MCF 10A (cell line): Measurements from ENCODE around the gene TCN1. TPM values are rescaled to one million over a fixed set of nuclear protein-coding genes. Genes with fewer than 3 reads are reported as not detected.

Experiments
- BruUV-seq: library from RNA; stranded (reverse); fragments of 400-500 nt; replicated peaks from 2 replicates; lab custom pipeline; 2021; lab: Mats Ljungman, UMichigan
- CTCF ChIA-PET: fragments of 300-600 bp; sonication (Branson Sonifier 250); formaldehyde crosslinking; extraction: SDS; loops from one replicate; lab custom pipeline; 2021; ENCODE audit warnings: antibody characterized with exemption, inconsistent platforms; lab: Yijun Ruan, JAX
- POLR2A ChIA-PET: fragments of 300-600, 350-650 bp; sonication (Branson Sonifier 250); formaldehyde crosslinking; extraction: SDS; loops from one replicate; lab custom pipeline; 2020; ENCODE audit warnings: antibody characterized with exemption, inconsistent platforms; lab: Yijun Ruan, JAX
- DNase-seq: peaks from one replicate; pipeline ENCODE4 v3.0.0-alpha.2; 2018; ENCODE audit not compliant: unreplicated experiment
- H3K27ac Mint-ChIP-seq: one replicate; pipeline ENCODE4 v1.8.0; 2022; ENCODE audit warnings: mild to moderate bottlenecking, low read depth, mixed read lengths; ENCODE audit not compliant: unreplicated experiment
- H3K27me3 Mint-ChIP-seq: one replicate; pipeline ENCODE4 v1.8.0; 2022; ENCODE audit warnings: mixed read lengths; ENCODE audit not compliant: insufficient read depth, unreplicated experiment
- H3K36me3 Mint-ChIP-seq: one replicate; pipeline ENCODE4 v1.8.0; 2022; ENCODE audit warnings: mild to moderate bottlenecking, moderate library complexity, mixed read lengths; ENCODE audit not compliant: insufficient read depth, unreplicated experiment
- H3K4me1 Mint-ChIP-seq: one replicate; pipeline ENCODE4 v1.8.0; 2022; ENCODE audit warnings: mixed read lengths; ENCODE audit not compliant: insufficient read depth, unreplicated experiment
- H3K4me3 Mint-ChIP-seq: one replicate; pipeline ENCODE4 v1.8.0; 2022; ENCODE audit warnings: mild to moderate bottlenecking, moderate library complexity, mixed read lengths; ENCODE audit not compliant: unreplicated experiment
- H3K9me3 Mint-ChIP-seq: one replicate; pipeline ENCODE4 v1.8.0; 2022; ENCODE audit warnings: mixed read lengths; ENCODE audit not compliant: unreplicated experiment
- intact Hi-C: fragments of 100-400 bp; cut with micrococcal nuclease; formaldehyde crosslinking; loops from 2 replicates; pipeline ENCODE4 v1.14.1; 2022
- total RNA-seq: library from RNA; stranded (reverse); gene quantifications from 2 replicates; pipeline ENCODE4 v1.2.3, GENCODE V29; 2022
- TF ChIP-seq, protein P1 (sequence below): fragments of 200-600 bp; IDR thresholded peaks from one replicate; pipeline ENCODE4 v1.8.0; 2022; ENCODE audit warnings: antibody characterized with exemption, mild to moderate bottlenecking; ENCODE audit not compliant: unreplicated experiment

TCN1 gene
- total RNA-seq, 1 experiment from 2014 or later = not detected

GRCh38 chr11:59810911-59811259 is 55.4 kb downstream of the TCN1 start:
- H3K9me3 Mint-ChIP-seq = no peaks in the 10 kb centered on the region
- TF ChIP-seq, protein P1, sequence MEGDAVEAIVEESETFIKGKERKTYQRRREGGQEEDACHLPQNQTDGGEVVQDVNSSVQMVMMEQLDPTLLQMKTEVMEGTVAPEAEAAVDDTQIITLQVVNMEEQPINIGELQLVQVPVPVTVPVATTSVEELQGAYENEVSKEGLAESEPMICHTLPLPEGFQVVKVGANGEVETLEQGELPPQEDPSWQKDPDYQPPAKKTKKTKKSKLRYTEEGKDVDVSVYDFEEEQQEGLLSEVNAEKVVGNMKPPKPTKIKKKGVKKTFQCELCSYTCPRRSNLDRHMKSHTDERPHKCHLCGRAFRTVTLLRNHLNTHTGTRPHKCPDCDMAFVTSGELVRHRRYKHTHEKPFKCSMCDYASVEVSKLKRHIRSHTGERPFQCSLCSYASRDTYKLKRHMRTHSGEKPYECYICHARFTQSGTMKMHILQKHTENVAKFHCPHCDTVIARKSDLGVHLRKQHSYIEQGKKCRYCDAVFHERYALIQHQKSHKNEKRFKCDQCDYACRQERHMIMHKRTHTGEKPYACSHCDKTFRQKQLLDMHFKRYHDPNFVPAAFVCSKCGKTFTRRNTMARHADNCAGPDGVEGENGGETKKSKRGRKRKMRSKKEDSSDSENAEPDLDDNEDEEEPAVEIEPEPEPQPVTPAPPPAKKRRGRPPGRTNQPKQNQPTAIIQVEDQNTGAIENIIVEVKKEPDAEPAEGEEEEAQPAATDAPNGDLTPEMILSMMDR = no peak
- peak overlapping the region; percentile 90 for H3K4me3 Mint-ChIP-seq
- peak overlapping the region; percentile 93 for H3K27ac Mint-ChIP-seq
- peaks cover 43% of the 10 kb centered on the region for H3K36me3 Mint-ChIP-seq
- CTCF ChIA-PET = interaction anchor here (0.6 to 4.7 kb wide), 9 partner anchors 31 to 441 kb away, joined by 3 to 43 read pairs (median 3); partner anchors contain the start of gene STX3
- H3K27me3 Mint-ChIP-seq = no peaks in the 10 kb centered on the region
- BruUV-seq = TSS peak; percentile 27
- intact Hi-C loops = loop anchor here (2.0 kb wide), 1 partner anchor 56 kb away; the partner anchor contains the start of gene STX3
- no peaks in the 10 kb centered on the region for H3K4me1 Mint-ChIP-seq
- no peak for DNase-seq
- POLR2A ChIA-PET = interaction anchor here (0.5 to 6.0 kb wide), 9 partner anchors 9 to 412 kb away, joined by 3 to 67 read pairs (median 6); partner anchors contain the start of genes OSBP, PATL1 and STX3

- Mint-ChIP-seq H3K36me3 (peaks cover 48% of the 10 kb centered on the region), H3K27ac (peak within 1 kb of the TSS; percentile 93), H3K4me1 (no peaks in the 10 kb centered on the region), H3K4me3 (peak within 1 kb of the TSS; percentile 90), H3K27me3 (no peaks in the 10 kb centered on the region), H3K9me3 (no peaks in the 10 kb centered on the region)
- no TSS peak for BruUV-seq
- ChIA-PET POLR2A (interaction anchor here (0.5 to 6.0 kb wide), 12 partner anchors 9 to 413 kb away, joined by 3 to 67 read pairs (median 6); partner anchors contain the start of genes OSBP, PATL1 and STX3), CTCF (interaction anchor here (0.6 to 4.7 kb wide), 14 partner anchors 9 to 441 kb away, joined by 3 to 43 read pairs (median 4); partner anchors contain the start of gene STX3)
- TF ChIP-seq, protein P1 = no peak
- DNase-seq = peak; percentile 90
- intact Hi-C loops = loop anchor here (2.0 kb wide), 1 partner anchor 56 kb away; the partner anchor contains the start of gene STX3
Observed at GRCh38 chr11:59810189-59810910, 55.9 kb downstream of the TCN1 start, which contains the start of gene MRPL16. Gene MRPL16, minus strand, starts transcription at chr11:59810778. Its CDS starts 120 bp downstream, at chr11:59810658.

- H3K4me3 Mint-ChIP-seq = no peak overlapping the region
- no peak overlapping the region for H3K27ac Mint-ChIP-seq
- H3K27me3 Mint-ChIP-seq = no peaks in the 10 kb centered on the region
- H3K36me3 Mint-ChIP-seq = peaks cover 67% of the 10 kb centered on the region
- no peak for DNase-seq
- no peaks in the 10 kb centered on the region for H3K4me1 Mint-ChIP-seq
- H3K9me3 Mint-ChIP-seq = no peaks in the 10 kb centered on the region
- ChIA-PET CTCF (interaction anchor here (0.6 to 4.7 kb wide), 4 partner anchors 39 to 444 kb away, joined by 3 to 43 read pairs (median 4); partner anchors contain the start of gene STX3), POLR2A (interaction anchor here (0.6 to 6.0 kb wide), 2 partner anchors 14 to 52 kb away, joined by 3 to 67 read pairs; partner anchors contain the start of gene STX3)
- TF ChIP-seq, protein P1 = no peak
- intact Hi-C loops = no loop called here
- BruUV-seq = no TSS peak
Observed at GRCh38 chr11:59807047-59807610, 59.2 kb downstream of the TCN1 start.

DNA sequence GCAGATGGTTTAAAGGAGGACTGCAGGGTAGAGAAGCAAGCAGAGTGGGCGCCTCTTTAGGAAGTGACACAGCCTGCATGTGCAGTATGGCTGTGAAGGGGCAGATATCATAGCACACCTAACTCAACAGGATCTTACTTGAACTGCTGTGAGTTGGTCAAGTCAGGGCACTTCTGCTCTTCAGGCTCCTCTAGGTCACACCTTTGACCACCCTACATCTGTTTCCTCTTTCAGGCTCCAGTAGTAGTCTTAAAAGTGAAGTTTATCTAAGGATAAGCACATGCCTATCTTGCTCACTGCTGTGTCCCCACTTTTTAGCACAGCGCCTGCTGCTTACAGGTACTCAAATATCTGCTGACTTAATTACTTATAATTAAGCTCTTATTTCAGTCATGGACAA is 62.2 kb downstream of the TCN1 start:
- BruUV-seq = no TSS peak
- Mint-ChIP-seq H3K36me3 (peaks cover 52% of the 10 kb centered on the region), H3K4me1 (no peaks in the 10 kb centered on the region), H3K4me3 (no peak overlapping the region), H3K27ac (no peak overlapping the region), H3K9me3 (no peaks in the 10 kb centered on the region), H3K27me3 (no peaks in the 10 kb centered on the region)
- CTCF ChIA-PET = interaction anchor here (0.6 to 7.3 kb wide), 4 partner anchors 15 to 115 kb away, joined by 3 to 160 read pairs (median 4); partner anchors contain the start of gene STX3
- POLR2A ChIA-PET = no interaction called here
- intact Hi-C loops = loop anchor here (5.0 kb wide), 1 partner anchor 122 kb away; no protein-coding TSS in a partner anchor
- DNase-seq = no peak
- TF ChIP-seq, protein P1 = no peak
